Mesenchymal stem cell (in vitro differentiated cells and primary cell): Measurements from ENCODE around the gene MGLL.

Source experiments
- DNase-seq: peaks from one replicate; pipeline ENCODE4 v3.0.0-alpha.2; 2013
- H2AFZ ChIP-seq: one replicate; pipeline ENCODE4 v1.6.1; 2013; ENCODE audit warnings: low read depth, mild to moderate bottlenecking, control low read depth, inconsistent platforms, low read length, moderate library complexity
- H2AK5ac ChIP-seq: 2 replicates; pipeline ENCODE4 v1.6.1; 2013; ENCODE audit warnings: low read length, moderate library complexity, mild to moderate bottlenecking, inconsistent platforms; ENCODE audit not compliant: severe bottlenecking
- H2BK120ac ChIP-seq: one replicate; pipeline ENCODE4 v1.6.1; 2013; ENCODE audit warnings: low read depth, mild to moderate bottlenecking, inconsistent platforms, low read length, moderate library complexity
- H2BK12ac ChIP-seq, 2 experiments: one replicate each; pipeline ENCODE4 v1.6.1; 2013; ENCODE audit warnings: inconsistent platforms in 2 of 2, low read length in 2 of 2, mild to moderate bottlenecking in 2 of 2, moderate library complexity in 2 of 2, control low read depth in 1 of 2
- H2BK15ac ChIP-seq: one replicate; pipeline ENCODE4 v1.6.1; 2013; ENCODE audit warnings: mild to moderate bottlenecking, low read depth, inconsistent platforms; ENCODE audit not compliant: poor library complexity, severe bottlenecking
- H2BK5ac ChIP-seq: 2 replicates; pipeline ENCODE4 v1.6.1; 2013; ENCODE audit warnings: low read depth, mild to moderate bottlenecking, low read length, control low read depth, inconsistent platforms; ENCODE audit not compliant: poor library complexity, severe bottlenecking
- H3K14ac ChIP-seq, 2 experiments: one replicate each; pipeline ENCODE4 v1.6.1; 2013; ENCODE audit warnings: inconsistent platforms in 2 of 2, low read length in 2 of 2, control low read depth in 1 of 2, mild to moderate bottlenecking in 1 of 2, moderate library complexity in 1 of 2
- H3K18ac ChIP-seq, 2 experiments: one replicate each; pipeline ENCODE4 v1.6.1; 2013; ENCODE audit warnings: inconsistent platforms in 2 of 2, low read length in 2 of 2, control low read depth in 1 of 2, low read depth in 1 of 2, mild to moderate bottlenecking in 1 of 2
- H3K23ac ChIP-seq, 2 experiments: one replicate each; pipeline ENCODE4 v1.6.1; 2013; ENCODE audit warnings: inconsistent platforms in 2 of 2, low read length in 2 of 2, mild to moderate bottlenecking in 2 of 2, moderate library complexity in 2 of 2, control low read depth in 1 of 2
- H3K27ac ChIP-seq: 2 replicates; pipeline ENCODE4 v1.5.1; 2013; ENCODE audit warnings: mild to moderate bottlenecking, moderate library complexity, low read length, control low read depth, inconsistent platforms; ENCODE audit not compliant: poor library complexity, severe bottlenecking
- H3K27me3 ChIP-seq, 2 experiments: 2 replicates each; pipeline versions ENCODE4 v1.6.1 to v1.7.0; 2013; ENCODE audit warnings: low read length in 2 of 2, mild to moderate bottlenecking in 2 of 2, moderate library complexity in 2 of 2, control low read depth in 1 of 2, inconsistent platforms in 1 of 2; ENCODE audit not compliant: control insufficient read depth in 1 of 2, insufficient read depth in 1 of 2
- H3K36me3 ChIP-seq, 2 experiments: 2 replicates each; pipeline versions ENCODE4 v1.6.1 to v1.7.0; 2013; ENCODE audit warnings: low read length in 2 of 2, control low read depth in 1 of 2, inconsistent platforms in 1 of 2, low read depth in 1 of 2, mild to moderate bottlenecking in 1 of 2; ENCODE audit not compliant: insufficient read depth in 2 of 2, control insufficient read depth in 1 of 2
- H3K4ac ChIP-seq, 2 experiments: one replicate each; pipeline ENCODE4 v1.6.1; 2013; ENCODE audit warnings: inconsistent platforms in 2 of 2, low read length in 2 of 2, mild to moderate bottlenecking in 2 of 2, moderate library complexity in 2 of 2, control low read depth in 1 of 2, low read depth in 1 of 2
- H3K4me1 ChIP-seq: 2 replicates; pipeline ENCODE4 v1.6.1; 2013; ENCODE audit warnings: low read depth, low read length, control low read depth; ENCODE audit not compliant: control insufficient read depth, insufficient read depth
- H3K4me2 ChIP-seq: 2 replicates; pipeline ENCODE4 v1.6.1; 2013; ENCODE audit warnings: low read length, mild to moderate bottlenecking, inconsistent platforms; ENCODE audit not compliant: poor library complexity, severe bottlenecking
- H3K4me3 ChIP-seq, 2 experiments: 2 replicates each; pipeline versions ENCODE4 v1.5.1 to v1.7.0; 2013; ENCODE audit warnings: low read length in 2 of 2, mild to moderate bottlenecking in 2 of 2, control low read depth in 1 of 2, low read depth in 1 of 2; ENCODE audit not compliant: insufficient read depth in 1 of 2
- H3K79me1 ChIP-seq: replicated peaks from 2 replicates; pipeline ENCODE4 v1.6.1; 2013; ENCODE audit warnings: mild to moderate bottlenecking, control low read depth, low read length, inconsistent platforms; ENCODE audit not compliant: poor library complexity, severe bottlenecking
- H3K9ac ChIP-seq: 2 replicates; pipeline ENCODE4 v1.7.0; 2013; ENCODE audit warnings: mild to moderate bottlenecking, low read length, moderate library complexity
- H3K9me3 ChIP-seq: 2 replicates; pipeline ENCODE4 v1.7.0; 2013; ENCODE audit warnings: mild to moderate bottlenecking, low read length; ENCODE audit not compliant: control insufficient read depth
- H4K8ac ChIP-seq: one replicate; pipeline ENCODE4 v1.6.1; 2013; ENCODE audit warnings: inconsistent platforms, mild to moderate bottlenecking, low read length, moderate library complexity
- H4K91ac ChIP-seq: one replicate; pipeline ENCODE4 v1.6.1; 2013; ENCODE audit warnings: mild to moderate bottlenecking, low read length, inconsistent platforms
- WGBS: methylation state at CpG from one replicate; pipeline ENCODE4 v1.1.7; 2013; ENCODE audit warnings: mixed read lengths; 5-methylcytosine and 5-hydroxymethylcytosine counted together

The MGLL gene

GRCh38 chr3:127669541-127670228 lies 152.6 kb downstream of the MGLL start:
- Histone ChIP-seq H3K18ac (no peak overlapping the region), H3K79me1 (peaks cover 13% of the 10 kb centered on the region), H3K9me3 (no peaks in the 10 kb centered on the region), H2AK5ac (no peak overlapping the region), H3K4me2 (no peak overlapping the region), H2BK120ac (no peak overlapping the region), H2BK5ac (no peak overlapping the region), H2BK12ac (no peak overlapping the region), H3K9ac (no peak overlapping the region), H3K4ac (no peak overlapping the region), H3K27me3 (no peaks in the 10 kb centered on the region), H2AFZ (no peak overlapping the region), H3K4me3 (no peak overlapping the region), H2BK15ac (no peak overlapping the region), H3K23ac (no peak overlapping the region), H3K27ac (no peak overlapping the region), H3K36me3 (peaks cover 3 to 4% of the 10 kb centered on the region in 2 experiments), H3K14ac (no peak overlapping the region), H3K4me1 (peaks cover 21% of the 10 kb centered on the region), H4K91ac (no peak overlapping the region), H4K8ac (no peak overlapping the region)
- 92% methylated on average over 13 of the region's 14 CpGs for WGBS
- no peak for DNase-seq

- no peak overlapping the region for H4K8ac ChIP-seq
- H3K9ac ChIP-seq: no peak overlapping the region
- H2AK5ac ChIP-seq: no peak overlapping the region
- H3K4me3 ChIP-seq: no peak overlapping the region
- no peak overlapping the region for H3K27ac ChIP-seq
- H3K4me2 ChIP-seq: no peak overlapping the region
- H3K4me1 ChIP-seq: peaks cover 18% of the 10 kb centered on the region
- H2BK5ac ChIP-seq: no peak overlapping the region
- no peak overlapping the region for H2AFZ ChIP-seq
- no peak overlapping the region for H3K14ac ChIP-seq
- no peak overlapping the region for H2BK120ac ChIP-seq
- WGBS: 88% methylated on average over 7 of the region's 7 CpGs
- no peak overlapping the region for H3K23ac ChIP-seq
- H3K9me3 ChIP-seq: no peaks in the 10 kb centered on the region
- no peak overlapping the region for H2BK12ac ChIP-seq
- no peak for DNase-seq
- H4K91ac ChIP-seq: no peak overlapping the region
- H3K4ac ChIP-seq: no peak overlapping the region
- no peak overlapping the region for H2BK15ac ChIP-seq
- no peaks in the 10 kb centered on the region for H3K36me3 ChIP-seq
- no peaks in the 10 kb centered on the region for H3K27me3 ChIP-seq
- peaks cover 11% of the 10 kb centered on the region for H3K79me1 ChIP-seq
- H3K18ac ChIP-seq: no peak overlapping the region
These were observed 153.4 kb downstream of the MGLL start for GRCh38 chr3:127668906-127669305.

GRCh38 chr3:127667119-127667681 lies 155.1 kb downstream of the MGLL start:
- Histone ChIP-seq H3K4ac (no peak overlapping the region), H2AFZ (no peak overlapping the region), H3K14ac (no peak overlapping the region), H3K27me3 (no peaks in the 10 kb centered on the region), H3K9me3 (no peaks in the 10 kb centered on the region), H2BK120ac (no peak overlapping the region), H2AK5ac (no peak overlapping the region), H3K18ac (no peak overlapping the region), H4K8ac (no peak overlapping the region), H3K9ac (no peak overlapping the region), H3K4me2 (no peak overlapping the region), H4K91ac (no peak overlapping the region), H3K79me1 (peaks cover 3% of the 10 kb centered on the region), H2BK15ac (no peak overlapping the region), H3K4me3 (no peak overlapping the region), H2BK12ac (no peak overlapping the region), H2BK5ac (no peak overlapping the region), H3K36me3 (no peaks in the 10 kb centered on the region), H3K23ac (no peak overlapping the region), H3K27ac (no peak overlapping the region), H3K4me1 (peaks cover 9% of the 10 kb centered on the region)
- DNase-seq: no peak
- WGBS: 81% methylated on average over 5 of the region's 6 CpGs

GRCh38 chr3:127666676-127667075 lies 155.6 kb downstream of the MGLL start:
- H2BK120ac ChIP-seq: no peak overlapping the region
- H3K27ac ChIP-seq: no peak overlapping the region
- H4K91ac ChIP-seq: no peak overlapping the region
- no peak overlapping the region for H2BK15ac ChIP-seq
- no peak overlapping the region for H2BK5ac ChIP-seq
- no peak for DNase-seq
- peaks cover 4% of the 10 kb centered on the region for H3K4me1 ChIP-seq
- no peaks in the 10 kb centered on the region for H3K27me3 ChIP-seq
- H3K36me3 ChIP-seq: no peaks in the 10 kb centered on the region
- H3K23ac ChIP-seq: no peak overlapping the region
- no peak overlapping the region for H3K18ac ChIP-seq
- H3K79me1 ChIP-seq: no peaks in the 10 kb centered on the region
- no peaks in the 10 kb centered on the region for H3K9me3 ChIP-seq
- H3K9ac ChIP-seq: no peak overlapping the region
- no peak overlapping the region for H2AFZ ChIP-seq
- H3K4me3 ChIP-seq: no peak overlapping the region
- H3K4me2 ChIP-seq: no peak overlapping the region
- H4K8ac ChIP-seq: no peak overlapping the region
- H3K4ac ChIP-seq: no peak overlapping the region
- H2BK12ac ChIP-seq: no peak overlapping the region
- 85% methylated on average over 2 of the region's 2 CpGs for WGBS
- H3K14ac ChIP-seq: no peak overlapping the region
- H2AK5ac ChIP-seq: no peak overlapping the region
